ENCODE data around the gene SYNE1. TPM values are rescaled to one million over a fixed set of nuclear protein-coding genes. Genes with fewer than 3 reads are reported as not detected.

The SYNE1 gene
- total and polyA plus RNA-seq, 2 of the 8 experiments (the other 6 are each of a cell fraction or from before 2014, with no cell fraction given) = 2.8 to 5.5 TPM

GRCh38 chr6:152356016-152356415 is 281.1 kb downstream of the SYNE1 start (continued):
- TF ChIP-seq, protein P1, sequence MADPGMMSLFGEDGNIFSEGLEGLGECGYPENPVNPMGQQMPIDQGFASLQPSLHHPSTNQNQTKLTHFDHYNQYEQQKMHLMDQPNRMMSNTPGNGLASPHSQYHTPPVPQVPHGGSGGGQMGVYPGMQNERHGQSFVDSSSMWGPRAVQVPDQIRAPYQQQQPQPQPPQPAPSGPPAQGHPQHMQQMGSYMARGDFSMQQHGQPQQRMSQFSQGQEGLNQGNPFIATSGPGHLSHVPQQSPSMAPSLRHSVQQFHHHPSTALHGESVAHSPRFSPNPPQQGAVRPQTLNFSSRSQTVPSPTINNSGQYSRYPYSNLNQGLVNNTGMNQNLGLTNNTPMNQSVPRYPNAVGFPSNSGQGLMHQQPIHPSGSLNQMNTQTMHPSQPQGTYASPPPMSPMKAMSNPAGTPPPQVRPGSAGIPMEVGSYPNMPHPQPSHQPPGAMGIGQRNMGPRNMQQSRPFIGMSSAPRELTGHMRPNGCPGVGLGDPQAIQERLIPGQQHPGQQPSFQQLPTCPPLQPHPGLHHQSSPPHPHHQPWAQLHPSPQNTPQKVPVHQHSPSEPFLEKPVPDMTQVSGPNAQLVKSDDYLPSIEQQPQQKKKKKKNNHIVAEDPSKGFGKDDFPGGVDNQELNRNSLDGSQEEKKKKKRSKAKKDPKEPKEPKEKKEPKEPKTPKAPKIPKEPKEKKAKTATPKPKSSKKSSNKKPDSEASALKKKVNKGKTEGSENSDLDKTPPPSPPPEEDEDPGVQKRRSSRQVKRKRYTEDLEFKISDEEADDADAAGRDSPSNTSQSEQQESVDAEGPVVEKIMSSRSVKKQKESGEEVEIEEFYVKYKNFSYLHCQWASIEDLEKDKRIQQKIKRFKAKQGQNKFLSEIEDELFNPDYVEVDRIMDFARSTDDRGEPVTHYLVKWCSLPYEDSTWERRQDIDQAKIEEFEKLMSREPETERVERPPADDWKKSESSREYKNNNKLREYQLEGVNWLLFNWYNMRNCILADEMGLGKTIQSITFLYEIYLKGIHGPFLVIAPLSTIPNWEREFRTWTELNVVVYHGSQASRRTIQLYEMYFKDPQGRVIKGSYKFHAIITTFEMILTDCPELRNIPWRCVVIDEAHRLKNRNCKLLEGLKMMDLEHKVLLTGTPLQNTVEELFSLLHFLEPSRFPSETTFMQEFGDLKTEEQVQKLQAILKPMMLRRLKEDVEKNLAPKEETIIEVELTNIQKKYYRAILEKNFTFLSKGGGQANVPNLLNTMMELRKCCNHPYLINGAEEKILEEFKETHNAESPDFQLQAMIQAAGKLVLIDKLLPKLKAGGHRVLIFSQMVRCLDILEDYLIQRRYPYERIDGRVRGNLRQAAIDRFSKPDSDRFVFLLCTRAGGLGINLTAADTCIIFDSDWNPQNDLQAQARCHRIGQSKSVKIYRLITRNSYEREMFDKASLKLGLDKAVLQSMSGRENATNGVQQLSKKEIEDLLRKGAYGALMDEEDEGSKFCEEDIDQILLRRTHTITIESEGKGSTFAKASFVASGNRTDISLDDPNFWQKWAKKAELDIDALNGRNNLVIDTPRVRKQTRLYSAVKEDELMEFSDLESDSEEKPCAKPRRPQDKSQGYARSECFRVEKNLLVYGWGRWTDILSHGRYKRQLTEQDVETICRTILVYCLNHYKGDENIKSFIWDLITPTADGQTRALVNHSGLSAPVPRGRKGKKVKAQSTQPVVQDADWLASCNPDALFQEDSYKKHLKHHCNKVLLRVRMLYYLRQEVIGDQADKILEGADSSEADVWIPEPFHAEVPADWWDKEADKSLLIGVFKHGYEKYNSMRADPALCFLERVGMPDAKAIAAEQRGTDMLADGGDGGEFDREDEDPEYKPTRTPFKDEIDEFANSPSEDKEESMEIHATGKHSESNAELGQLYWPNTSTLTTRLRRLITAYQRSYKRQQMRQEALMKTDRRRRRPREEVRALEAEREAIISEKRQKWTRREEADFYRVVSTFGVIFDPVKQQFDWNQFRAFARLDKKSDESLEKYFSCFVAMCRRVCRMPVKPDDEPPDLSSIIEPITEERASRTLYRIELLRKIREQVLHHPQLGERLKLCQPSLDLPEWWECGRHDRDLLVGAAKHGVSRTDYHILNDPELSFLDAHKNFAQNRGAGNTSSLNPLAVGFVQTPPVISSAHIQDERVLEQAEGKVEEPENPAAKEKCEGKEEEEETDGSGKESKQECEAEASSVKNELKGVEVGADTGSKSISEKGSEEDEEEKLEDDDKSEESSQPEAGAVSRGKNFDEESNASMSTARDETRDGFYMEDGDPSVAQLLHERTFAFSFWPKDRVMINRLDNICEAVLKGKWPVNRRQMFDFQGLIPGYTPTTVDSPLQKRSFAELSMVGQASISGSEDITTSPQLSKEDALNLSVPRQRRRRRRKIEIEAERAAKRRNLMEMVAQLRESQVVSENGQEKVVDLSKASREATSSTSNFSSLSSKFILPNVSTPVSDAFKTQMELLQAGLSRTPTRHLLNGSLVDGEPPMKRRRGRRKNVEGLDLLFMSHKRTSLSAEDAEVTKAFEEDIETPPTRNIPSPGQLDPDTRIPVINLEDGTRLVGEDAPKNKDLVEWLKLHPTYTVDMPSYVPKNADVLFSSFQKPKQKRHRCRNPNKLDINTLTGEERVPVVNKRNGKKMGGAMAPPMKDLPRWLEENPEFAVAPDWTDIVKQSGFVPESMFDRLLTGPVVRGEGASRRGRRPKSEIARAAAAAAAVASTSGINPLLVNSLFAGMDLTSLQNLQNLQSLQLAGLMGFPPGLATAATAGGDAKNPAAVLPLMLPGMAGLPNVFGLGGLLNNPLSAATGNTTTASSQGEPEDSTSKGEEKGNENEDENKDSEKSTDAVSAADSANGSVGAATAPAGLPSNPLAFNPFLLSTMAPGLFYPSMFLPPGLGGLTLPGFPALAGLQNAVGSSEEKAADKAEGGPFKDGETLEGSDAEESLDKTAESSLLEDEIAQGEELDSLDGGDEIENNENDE (IDR thresholded peaks at IDR 0.05; ENCODE audit: insufficient replicate concordance, low read length) = no peak
- TF ChIP-seq POLR2A (IDR thresholded peaks at IDR 0.05; ENCODE audit: control extremely low read depth in 1 of 2, low read depth in 2 of 2, low read length in 2 of 2) (no peak), FOSL1 (IDR thresholded peaks at IDR 0.05; ENCODE audit: insufficient read depth, low read depth, low read length) (no peak), EGR1 (IDR thresholded peaks at IDR 0.05; ENCODE audit: borderline replicate concordance, low read depth, low read length) (no peak)

Data from H1 (cell line).